Hippocampal formation (tissue), 2 donors: Measurements from ENCODE around the gene PHAX.
"Not testable (repeated sequence)": the region's sequence is repeated elsewhere in the genome, so short reads cannot be mapped to it uniquely, and the experiment has no call there.

Source experiments
- DNase-seq, 2 donors: peaks; one replicate each; lab custom pipeline; 2025; lab: John Stamatoyannopoulos, UW

The PHAX gene

GRCh38 chr5:126603402-126603991 lies 2.8 kb downstream of the PHAX start:
- DNase-seq, result no peak

GRCh38 chr5:126605525-126605924 lies 4.8 kb downstream of the PHAX start:
- DNase-seq, result no peak

GRCh38 chr5:126610160-126610559 lies 9.4 kb downstream of the PHAX start:
- DNase-seq, result no peak

- DNase-seq, result no peak
Measured at GRCh38 chr5:126610616-126611015, 9.9 kb downstream of the PHAX start.

GRCh38 chr5:126613941-126614592 lies 13.3 kb downstream of the PHAX start:
- DNase-seq, result no peak

GRCh38 chr5:126615286-126615685 lies 14.5 kb downstream of the PHAX start:
- DNase-seq, result no peak

DNA sequence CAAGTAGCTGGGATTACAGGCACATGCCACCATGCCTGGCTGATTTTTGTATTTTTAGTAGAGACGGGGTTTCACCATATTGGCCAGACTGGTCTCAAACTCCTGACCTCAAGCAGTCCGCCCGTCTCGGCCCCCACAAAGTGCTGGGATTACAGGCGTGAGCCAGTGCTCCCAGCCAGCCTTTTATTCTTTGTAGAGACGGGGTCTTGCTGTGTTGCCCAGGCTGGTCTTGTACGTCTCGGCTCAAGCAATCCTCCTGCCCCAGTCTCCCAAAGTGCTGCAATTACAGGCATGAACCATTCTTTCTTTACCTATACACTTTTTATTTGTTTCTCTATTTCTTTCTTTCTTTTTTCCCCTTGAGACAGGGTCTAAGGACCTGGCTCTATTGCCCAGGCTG lies 16.9 kb downstream of the PHAX start:
- DNase-seq, result not testable (repeated sequence)

GRCh38 chr5:126619781-126620180 lies 19.0 kb downstream of the PHAX start:
- no peak for DNase-seq

DNA sequence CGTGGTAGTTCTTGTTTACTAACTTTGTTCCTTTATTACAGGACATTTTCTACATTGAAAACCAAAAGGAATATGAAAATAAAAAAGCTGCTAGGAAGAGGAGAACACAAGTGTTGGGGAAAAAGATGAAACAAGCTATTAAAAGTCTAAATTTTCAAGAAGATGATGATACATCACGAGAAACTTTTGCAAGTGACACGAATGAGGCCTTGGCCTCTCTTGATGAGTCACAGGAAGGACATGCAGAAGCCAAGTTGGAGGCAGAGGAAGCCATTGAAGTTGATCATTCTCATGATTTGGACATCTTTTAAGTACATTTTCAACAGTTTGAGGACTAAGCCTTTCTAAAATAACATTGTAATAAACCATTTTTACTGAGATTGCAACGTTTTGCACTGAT lies 23.8 kb downstream of the PHAX start:
- no peak for DNase-seq

DNA sequence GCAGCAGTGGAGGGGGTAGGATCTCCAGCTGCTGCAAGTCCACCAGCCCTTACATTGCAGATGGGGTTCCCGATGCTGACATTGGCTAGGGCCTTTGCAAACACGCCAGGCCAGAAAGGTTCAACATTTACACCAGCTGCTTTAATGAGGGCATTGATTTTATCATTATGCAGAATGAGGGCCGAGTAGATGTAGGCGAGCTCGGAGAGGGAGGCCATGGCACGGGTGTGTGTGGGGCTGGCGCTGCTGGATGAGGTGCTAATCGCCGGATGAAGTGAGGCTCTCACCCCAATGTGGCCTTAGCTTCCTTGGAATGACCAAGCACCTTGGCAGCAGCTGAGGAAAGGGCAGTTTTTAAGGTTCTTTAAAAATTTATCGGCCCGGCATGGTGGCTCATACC lies 27.4 kb downstream of the PHAX start:
- DNase-seq, result no peak

DNA sequence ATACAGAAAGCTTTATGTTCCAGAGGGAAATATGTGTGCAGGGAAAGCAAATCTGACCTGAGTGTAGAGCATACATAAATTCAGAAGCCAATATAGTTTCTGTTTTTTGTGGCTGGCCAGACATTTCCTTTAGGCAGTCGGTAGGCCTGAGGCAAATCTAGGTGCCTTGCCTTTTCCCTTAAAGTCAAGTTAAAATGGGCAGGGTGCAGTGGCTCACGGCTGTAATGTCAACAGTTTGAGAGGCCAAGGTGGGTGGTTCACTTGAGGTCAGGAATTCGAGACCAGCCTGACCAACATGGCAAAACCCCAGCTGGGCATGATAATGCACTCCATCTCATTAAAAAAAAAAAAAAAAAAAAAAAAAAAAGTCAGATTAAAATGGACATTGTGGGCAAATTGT lies 31.2 kb downstream of the PHAX start:
- DNase-seq, result no peak

DNA sequence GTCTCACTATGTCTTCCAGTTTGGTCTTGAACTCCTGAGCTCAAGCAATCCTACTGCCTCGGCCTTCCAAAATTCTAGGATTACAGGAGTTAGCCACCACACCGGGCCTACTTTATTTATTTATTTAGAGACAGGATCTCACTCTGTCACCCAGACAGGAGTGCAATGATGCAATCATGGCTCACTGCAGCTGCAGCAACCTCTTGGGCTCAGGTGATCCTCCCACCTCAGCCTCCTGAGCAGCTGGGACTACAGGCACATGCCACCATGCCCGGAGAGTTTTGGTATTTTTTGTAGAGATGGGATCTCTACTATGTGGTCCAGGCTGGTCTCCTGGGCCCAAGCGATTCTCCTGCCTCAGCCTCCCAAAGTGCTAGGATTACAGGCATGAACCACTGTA lies 32.8 kb downstream of the PHAX start:
- no peak for DNase-seq

GRCh38 chr5:126635585-126635984 lies 34.8 kb downstream of the PHAX start:
- no peak for DNase-seq

GRCh38 chr5:126636956-126637355 lies 36.2 kb downstream of the PHAX start:
- DNase-seq, result no peak

- no peak for DNase-seq
Measured at GRCh38 chr5:126640866-126641265, 40.1 kb downstream of the PHAX start.

- no peak for DNase-seq
Measured at GRCh38 chr5:126641387-126641786, 40.6 kb downstream of the PHAX start.

- no peak for DNase-seq
Measured at GRCh38 chr5:126645132-126645531, 44.4 kb downstream of the PHAX start.

GRCh38 chr5:126647071-126647470 lies 46.3 kb downstream of the PHAX start:
- DNase-seq, result no peak

DNA sequence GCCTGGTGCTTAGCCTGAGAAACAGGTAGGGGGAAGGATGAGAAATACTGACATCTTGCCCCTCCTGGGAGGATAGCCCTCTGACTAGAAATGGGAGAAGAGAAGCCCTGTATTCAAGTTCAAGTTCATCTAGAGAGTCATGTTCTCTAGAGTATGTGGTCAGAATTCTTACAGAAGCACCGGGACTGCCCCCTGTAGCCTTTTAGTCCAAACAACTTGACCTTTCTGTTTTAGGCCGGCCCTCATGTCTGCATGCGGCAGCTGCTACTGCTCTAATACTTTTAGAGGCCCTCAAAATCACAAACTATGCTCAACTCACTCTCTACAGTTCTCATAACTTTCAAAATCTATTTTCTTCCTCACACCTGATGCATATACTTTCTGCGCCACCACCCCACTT lies 47.7 kb downstream of the PHAX start:
- DNase-seq, result no peak

- not testable (repeated sequence) for DNase-seq
Measured at GRCh38 chr5:126649057-126649456, 48.3 kb downstream of the PHAX start.

- DNase-seq, result not testable (repeated sequence)
Measured at GRCh38 chr5:126649709-126650108, 49.0 kb downstream of the PHAX start.

- DNase-seq, result no peak
Measured at GRCh38 chr5:126650463-126650862, 49.7 kb downstream of the PHAX start.

GRCh38 chr5:126651013-126651577 lies 50.3 kb downstream of the PHAX start:
- DNase-seq, result no peak
